Trophoblast cell (in vitro differentiated cells and primary cell): ENCODE results near the gene OR6K2.

Experiments
- DNase-seq, 2 donors: peaks; one replicate each; pipeline ENCODE4 v3.0.0-alpha.2; 2016
- H2AFZ ChIP-seq: 2 replicates; pipeline ENCODE4 v1.6.1; 2013; ENCODE audit warnings: low read length, moderate library complexity, mild to moderate bottlenecking; ENCODE audit not compliant: insufficient read depth, poor library complexity
- H2AK5ac ChIP-seq: 2 replicates; pipeline ENCODE4 v1.6.1; 2013; ENCODE audit warnings: mild to moderate bottlenecking, low read length
- H2BK120ac ChIP-seq: 2 replicates; pipeline ENCODE4 v1.6.1; 2013; ENCODE audit warnings: low read length, mild to moderate bottlenecking, moderate library complexity; ENCODE audit not compliant: insufficient read depth, poor library complexity
- H2BK12ac ChIP-seq: 2 replicates; pipeline ENCODE4 v1.6.1; 2013; ENCODE audit warnings: mild to moderate bottlenecking, low read length, moderate library complexity
- H2BK5ac ChIP-seq: 2 replicates; pipeline ENCODE4 v1.6.1; 2013; ENCODE audit warnings: low read length, low read depth, moderate library complexity, mild to moderate bottlenecking; ENCODE audit not compliant: poor library complexity
- H3K14ac ChIP-seq: 2 replicates; pipeline ENCODE4 v1.6.1; 2013; ENCODE audit warnings: mild to moderate bottlenecking, low read length
- H3K18ac ChIP-seq: 2 replicates; pipeline ENCODE4 v1.6.1; 2013; ENCODE audit warnings: mild to moderate bottlenecking, low read length
- H3K23ac ChIP-seq: 2 replicates; pipeline ENCODE4 v1.6.1; 2013; ENCODE audit warnings: low read length
- H3K27ac ChIP-seq: 2 replicates; pipeline ENCODE4 v1.5.1; 2013; ENCODE audit warnings: low read depth, mild to moderate bottlenecking, inconsistent platforms, low read length, moderate library complexity
- H3K27me3 ChIP-seq: 2 replicates; pipeline ENCODE4 v1.6.1; 2013; ENCODE audit warnings: inconsistent platforms, mild to moderate bottlenecking, low read length, moderate library complexity; ENCODE audit not compliant: insufficient read depth
- H3K36me3 ChIP-seq, 2 experiments: 1 replicate in 1 of 2; 2 replicates in 1 of 2; pipeline ENCODE4 v1.6.1; 2013; ENCODE audit warnings: low read length in 2 of 2, mild to moderate bottlenecking in 2 of 2, moderate library complexity in 1 of 2; ENCODE audit not compliant: insufficient read depth in 2 of 2, control insufficient read depth in 1 of 2
- H3K4ac ChIP-seq: 2 replicates; pipeline ENCODE4 v1.6.1; 2013; ENCODE audit warnings: low read depth, mild to moderate bottlenecking, low read length, moderate library complexity
- H3K4me1 ChIP-seq, 2 experiments: 1 replicate in 1 of 2; 2 replicates in 1 of 2; pipeline ENCODE4 v1.6.1; 2013; ENCODE audit warnings: low read length in 2 of 2, mild to moderate bottlenecking in 2 of 2, moderate library complexity in 1 of 2; ENCODE audit not compliant: insufficient read depth in 2 of 2, control insufficient read depth in 1 of 2
- H3K4me2 ChIP-seq: 2 replicates; pipeline ENCODE4 v1.6.1; 2013; ENCODE audit warnings: inconsistent platforms, mild to moderate bottlenecking, low read length, moderate library complexity
- H3K4me3 ChIP-seq: 2 replicates; pipeline ENCODE4 v1.5.1; 2013; ENCODE audit warnings: mild to moderate bottlenecking, low read depth, low read length, inconsistent platforms
- H3K79me1 ChIP-seq: one replicate; pipeline ENCODE4 v1.6.1; 2013; ENCODE audit warnings: low read length
- H3K79me2 ChIP-seq: 2 replicates; pipeline ENCODE4 v1.6.1; 2013; ENCODE audit warnings: low read length, mild to moderate bottlenecking; ENCODE audit not compliant: control insufficient read depth, insufficient read depth, poor library complexity
- H3K9ac ChIP-seq: 2 replicates; pipeline ENCODE4 v1.6.1; 2013; ENCODE audit warnings: mild to moderate bottlenecking, low read length
- H3K9me3 ChIP-seq: 2 replicates; pipeline ENCODE4 v1.6.1; 2013; ENCODE audit warnings: low read depth, mild to moderate bottlenecking, control low read depth, inconsistent platforms, low read length; ENCODE audit not compliant: insufficient read depth
- H4K12ac ChIP-seq: 2 replicates; pipeline ENCODE4 v1.6.1; 2013; ENCODE audit warnings: low read depth, mild to moderate bottlenecking, low read length, moderate library complexity
- H4K8ac ChIP-seq: 2 replicates; pipeline ENCODE4 v1.6.1; 2013; ENCODE audit warnings: low read depth, mild to moderate bottlenecking, low read length, moderate library complexity
- H4K91ac ChIP-seq: one replicate; pipeline ENCODE4 v1.6.1; 2013; ENCODE audit warnings: low read depth, mild to moderate bottlenecking, low read length, moderate library complexity
- whole genome bisulfite sequencing: extraction: QIAGEN DNeasy Blood & Tissue Kit; methylation state at CpG from one replicate; pipeline ENCODE4 v1.1.7; 2013; ENCODE audit warnings: missing lambda C conversion rate; ENCODE audit not compliant: insufficient read length, insufficient coverage; ENCODE audit errors: extremely low coverage; 5-methylcytosine and 5-hydroxymethylcytosine counted together

OR6K2 gene

GRCh38 chr1:158719664-158720063 is 19.2 kb upstream of the OR6K2 start:
- H3K79me2 ChIP-seq, result no peaks in the 10 kb centered on the region
- no peak overlapping the region for H4K91ac ChIP-seq
- no peaks in the 10 kb centered on the region for H3K4me1 ChIP-seq
- H3K4me2 ChIP-seq, result no peak overlapping the region
- H3K79me1 ChIP-seq, result no peaks in the 10 kb centered on the region
- no peak overlapping the region for H4K8ac ChIP-seq
- H3K9ac ChIP-seq, result no peak overlapping the region
- H2AFZ ChIP-seq, result no peak overlapping the region
- H2BK120ac ChIP-seq, result no peak overlapping the region
- no peak overlapping the region for H3K4me3 ChIP-seq
- no peak overlapping the region for H3K18ac ChIP-seq
- no peak overlapping the region for H2BK5ac ChIP-seq
- H2AK5ac ChIP-seq, result no peak overlapping the region
- H3K9me3 ChIP-seq, result no peaks in the 10 kb centered on the region
- no peak overlapping the region for H2BK12ac ChIP-seq
- no peak overlapping the region for H3K4ac ChIP-seq
- no peaks in the 10 kb centered on the region for H3K27me3 ChIP-seq
- H3K23ac ChIP-seq, result no peak overlapping the region
- H3K36me3 ChIP-seq, result no peaks in the 10 kb centered on the region
- no peak overlapping the region for H4K12ac ChIP-seq
- H3K27ac ChIP-seq, result no peak overlapping the region
- DNase-seq, result no peak
- whole genome bisulfite sequencing, result no CpG with 5 or more reads among the region's 3 CpGs
- no peak overlapping the region for H3K14ac ChIP-seq

DNA sequence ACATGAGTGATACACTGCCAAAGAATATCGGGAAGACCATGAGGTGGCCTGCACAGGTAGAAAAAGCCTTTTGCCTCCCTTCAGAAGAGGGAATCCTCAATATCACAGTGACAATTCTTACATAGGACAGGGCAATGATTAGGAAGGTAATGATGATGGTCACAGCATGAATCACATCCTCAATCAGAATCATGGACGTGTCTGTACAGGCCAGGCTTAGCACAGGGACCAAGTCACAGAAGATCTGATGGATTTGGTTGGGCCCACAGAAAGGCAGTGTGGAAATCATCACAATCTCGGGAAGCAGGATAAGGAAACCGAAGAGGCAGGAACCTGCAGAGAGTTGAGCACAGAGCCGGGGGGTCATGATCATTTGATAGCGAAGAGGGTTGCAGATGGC is 16.9 kb upstream of the OR6K2 start:
- H3K9me3 ChIP-seq, result no peaks in the 10 kb centered on the region
- H3K23ac ChIP-seq, result no peak overlapping the region
- no peak overlapping the region for H2BK5ac ChIP-seq
- H4K8ac ChIP-seq, result no peak overlapping the region
- no peak overlapping the region for H3K9ac ChIP-seq
- H3K4ac ChIP-seq, result no peak overlapping the region
- DNase-seq, result no peak
- H4K12ac ChIP-seq, result no peak overlapping the region
- no peaks in the 10 kb centered on the region for H3K79me1 ChIP-seq
- H3K14ac ChIP-seq, result no peak overlapping the region
- H2AK5ac ChIP-seq, result no peak overlapping the region
- no peak overlapping the region for H2BK120ac ChIP-seq
- H3K18ac ChIP-seq, result no peak overlapping the region
- WGBS, result no CpG with 5 or more reads among the region's 6 CpGs
- H3K27me3 ChIP-seq, result no peaks in the 10 kb centered on the region
- no peaks in the 10 kb centered on the region for H3K79me2 ChIP-seq
- H3K4me1 ChIP-seq, result no peaks in the 10 kb centered on the region
- H2AFZ ChIP-seq, result no peak overlapping the region
- H3K4me2 ChIP-seq, result no peak overlapping the region
- H4K91ac ChIP-seq, result no peak overlapping the region
- H3K4me3 ChIP-seq, result no peak overlapping the region
- no peaks in the 10 kb centered on the region for H3K36me3 ChIP-seq
- H3K27ac ChIP-seq, result no peak overlapping the region
- no peak overlapping the region for H2BK12ac ChIP-seq

- H3K4ac ChIP-seq, result no peak overlapping the region
- no peak overlapping the region for H3K4me2 ChIP-seq
- no peak overlapping the region for H4K91ac ChIP-seq
- H3K9me3 ChIP-seq, result no peaks in the 10 kb centered on the region
- no peak for DNase-seq
- no peak overlapping the region for H2BK5ac ChIP-seq
- H3K79me2 ChIP-seq, result no peaks in the 10 kb centered on the region
- H3K4me3 ChIP-seq, result no peak overlapping the region
- no peak overlapping the region for H3K27ac ChIP-seq
- H3K79me1 ChIP-seq, result no peaks in the 10 kb centered on the region
- H3K27me3 ChIP-seq, result no peaks in the 10 kb centered on the region
- H3K4me1 ChIP-seq, result no peaks in the 10 kb centered on the region
- no peaks in the 10 kb centered on the region for H3K36me3 ChIP-seq
- H2AFZ ChIP-seq, result no peak overlapping the region
- H4K12ac ChIP-seq, result no peak overlapping the region
- H3K18ac ChIP-seq, result no peak overlapping the region
- no peak overlapping the region for H2BK120ac ChIP-seq
- no peak overlapping the region for H4K8ac ChIP-seq
- H2AK5ac ChIP-seq, result no peak overlapping the region
- no peak overlapping the region for H3K9ac ChIP-seq
- no CpG with 5 or more reads among the region's 1 CpG for whole genome bisulfite sequencing
- H3K23ac ChIP-seq, result no peak overlapping the region
- H2BK12ac ChIP-seq, result no peak overlapping the region
- no peak overlapping the region for H3K14ac ChIP-seq
These were observed 15.9 kb upstream of the OR6K2 start for GRCh38 chr1:158716335-158716734.

DNA sequence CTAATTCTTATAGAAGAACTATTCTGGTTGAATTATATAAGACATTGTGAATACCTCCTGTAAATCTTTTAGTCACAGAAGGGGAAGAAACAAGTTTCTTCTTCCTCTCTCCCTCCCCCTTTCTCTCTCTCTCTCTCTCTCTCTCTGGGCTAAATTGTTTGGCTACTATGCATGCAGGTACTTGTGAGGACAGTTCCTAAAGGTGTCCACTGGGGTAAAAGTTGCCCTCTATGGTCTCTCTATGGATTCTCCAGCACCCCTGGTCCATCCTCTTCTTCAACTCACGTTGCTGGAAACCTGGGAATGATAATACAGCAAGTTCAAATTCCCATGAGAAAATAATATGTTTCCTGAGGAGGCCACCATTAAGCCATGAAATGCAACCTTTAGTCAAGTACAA is 14.3 kb upstream of the OR6K2 start:
- no peak overlapping the region for H4K8ac ChIP-seq
- H3K9ac ChIP-seq, result no peak overlapping the region
- H3K36me3 ChIP-seq, result no peaks in the 10 kb centered on the region
- no peak overlapping the region for H2BK120ac ChIP-seq
- H4K91ac ChIP-seq, result no peak overlapping the region
- no peaks in the 10 kb centered on the region for H3K27me3 ChIP-seq
- no peak overlapping the region for H2AK5ac ChIP-seq
- no peaks in the 10 kb centered on the region for H3K79me1 ChIP-seq
- H3K4me3 ChIP-seq, result no peak overlapping the region
- no peaks in the 10 kb centered on the region for H3K9me3 ChIP-seq
- no peak overlapping the region for H3K4me2 ChIP-seq
- H2BK5ac ChIP-seq, result no peak overlapping the region
- no CpG with 5 or more reads among the region's 1 CpG for WGBS
- DNase-seq, result no peak
- H3K23ac ChIP-seq, result no peak overlapping the region
- no peak overlapping the region for H2AFZ ChIP-seq
- no peak overlapping the region for H3K27ac ChIP-seq
- H3K14ac ChIP-seq, result no peak overlapping the region
- H4K12ac ChIP-seq, result no peak overlapping the region
- no peak overlapping the region for H3K4ac ChIP-seq
- no peaks in the 10 kb centered on the region for H3K79me2 ChIP-seq
- no peak overlapping the region for H2BK12ac ChIP-seq
- H3K18ac ChIP-seq, result no peak overlapping the region
- no peaks in the 10 kb centered on the region for H3K4me1 ChIP-seq
